Activated CD8-positive, alpha-beta memory T cell treated with anti-CD3 and anti-CD28 coated beads, Interleukin-2, amount 50 U/mL, for 48 hours (primary cell): ENCODE results near the gene GTPBP1.

Experiments used
- DNase-seq: peaks from one replicate; pipeline ENCODE4 v3.0.0-alpha.2; 2020

The GTPBP1 gene

GRCh38 chr22:38704654-38705234 lies 1.0 kb upstream of the GTPBP1 start:
- no peak for DNase-seq

GRCh38 chr22:38706101-38706900 lies 557 bp downstream of the GTPBP1 start:
- peak; percentile 74 for DNase-seq

- no peak for DNase-seq
Measured at GRCh38 chr22:38706901-38707195, 1.1 kb downstream of the GTPBP1 start.

- DNase-seq = no peak
Measured at GRCh38 chr22:38707346-38707745, 1.6 kb downstream of the GTPBP1 start.

GRCh38 chr22:38707984-38708383 lies 2.2 kb downstream of the GTPBP1 start:
- no peak for DNase-seq

GRCh38 chr22:38709306-38709705 lies 3.6 kb downstream of the GTPBP1 start:
- no peak for DNase-seq

GRCh38 chr22:38710351-38710750 lies 4.6 kb downstream of the GTPBP1 start:
- DNase-seq = no peak

- no peak for DNase-seq
Measured at GRCh38 chr22:38710866-38711265, 5.1 kb downstream of the GTPBP1 start.

- no peak for DNase-seq
Measured at GRCh38 chr22:38712486-38713207, 6.9 kb downstream of the GTPBP1 start.

GRCh38 chr22:38713921-38714320 lies 8.2 kb downstream of the GTPBP1 start:
- DNase-seq = no peak

- DNase-seq = no peak
Measured at GRCh38 chr22:38715176-38715764, 9.5 kb downstream of the GTPBP1 start.

- no peak for DNase-seq
Measured at GRCh38 chr22:38715852-38716251, 10.1 kb downstream of the GTPBP1 start.

- DNase-seq = no peak
Measured at GRCh38 chr22:38716271-38716670, 10.5 kb downstream of the GTPBP1 start.

- DNase-seq = no peak
Measured at GRCh38 chr22:38716826-38717225, 11.1 kb downstream of the GTPBP1 start.

GRCh38 chr22:38717244-38717643 lies 11.5 kb downstream of the GTPBP1 start:
- DNase-seq = no peak

- DNase-seq = no peak
Measured at GRCh38 chr22:38718414-38718813, 12.7 kb downstream of the GTPBP1 start.

- DNase-seq = no peak
Measured at GRCh38 chr22:38719196-38719595, 13.5 kb downstream of the GTPBP1 start.

GRCh38 chr22:38720350-38720749 lies 14.6 kb downstream of the GTPBP1 start:
- DNase-seq = no peak

- DNase-seq = no peak
Measured at GRCh38 chr22:38721551-38721950, 15.8 kb downstream of the GTPBP1 start.

- DNase-seq = no peak
Measured at GRCh38 chr22:38724176-38724575, 18.4 kb downstream of the GTPBP1 start.

- no peak for DNase-seq
Measured at GRCh38 chr22:38724926-38725571, 19.3 kb downstream of the GTPBP1 start.

- DNase-seq = no peak
Measured at GRCh38 chr22:38725900-38726655, 20.3 kb downstream of the GTPBP1 start.

- no peak for DNase-seq
Measured at GRCh38 chr22:38727123-38727522, 21.4 kb downstream of the GTPBP1 start.
